HepG2 (cell line): ENCODE measurements around the gene HTRA3. TPM values are rescaled to one million over a fixed set of nuclear protein-coding genes. Genes with fewer than 3 reads are reported as not detected.

ENCODE experiments used
- ARID4A ChIP-seq: sonication (generic); formaldehyde crosslinking; IDR thresholded peaks from 2 replicates; pipeline ENCODE4 v1.5.0; 2020; ENCODE audit warnings: mild to moderate bottlenecking, missing genetic modification reagents, borderline replicate concordance
- STAT6 ChIP-seq: sonication (generic); formaldehyde crosslinking; IDR thresholded peaks from 2 replicates; pipeline ENCODE4 v1.4.0; 2020; ENCODE audit warnings: missing genetic modification reagents, mild to moderate bottlenecking, borderline replicate concordance
- ZBTB34 ChIP-seq: sonication (generic); formaldehyde crosslinking; IDR thresholded peaks from 2 replicates; pipeline ENCODE4 v1.8.0; 2022; ENCODE audit warnings: mild to moderate bottlenecking, missing genetic modification reagents
- polyA plus RNA-seq, 8 experiments: library from polyadenylated mRNA; depleted of rRNA in 3 of 8; stranded (reverse) in 7 of 8; unstranded in 1 of 8; fragments of >200 nt; fragmentation: Illumina TruSeq in 4 of 8; extraction: Trizol in 4 of 8; gene quantifications; 2 replicates each; pipeline versions ENCODE4 v1.2.1 to v1.2.3, GENCODE V29; 2011 to 2016; ENCODE audit warnings: low read depth in 4 of 8, missing spikeins in 1 of 8, mixed read lengths in 1 of 8; ENCODE audit not compliant: insufficient read depth in 1 of 8
- total RNA-seq, 5 experiments: library from RNA; depleted of rRNA; stranded (reverse); fragments of >200 nt; fragmentation: Illumina TruSeq; extraction: Trizol; gene quantifications; 2 replicates each; pipeline ENCODE4 v1.2.3, GENCODE V29; 2016; ENCODE audit warnings: low read depth in 1 of 5

The HTRA3 gene
- total and polyA plus RNA-seq, 2 of the 13 experiments (the other 11 are each of a cell fraction or from before 2014, with no cell fraction given): 0.17 TPM; not detected in 1

GRCh38 chr4:8293131-8293975 lies 23.8 kb downstream of the HTRA3 start (continued):
- TF ChIP-seq STAT6 (CRISPR knock-in tag) (no peak), ZBTB34 (CRISPR knock-in tag) (no peak), ARID4A (CRISPR knock-in tag) (no peak)
